GM18909 (cell line): ENCODE measurements around the gene PRXL2B.

Source experiments
- ATAC-seq: cut with Tn5 transposase; IDR thresholded peaks from one replicate; pipeline ENCODE4 v1.9.1; 2021; ENCODE audit warnings: mild to moderate bottlenecking; ENCODE audit not compliant: unreplicated experiment, poor library complexity

PRXL2B gene

DNA sequence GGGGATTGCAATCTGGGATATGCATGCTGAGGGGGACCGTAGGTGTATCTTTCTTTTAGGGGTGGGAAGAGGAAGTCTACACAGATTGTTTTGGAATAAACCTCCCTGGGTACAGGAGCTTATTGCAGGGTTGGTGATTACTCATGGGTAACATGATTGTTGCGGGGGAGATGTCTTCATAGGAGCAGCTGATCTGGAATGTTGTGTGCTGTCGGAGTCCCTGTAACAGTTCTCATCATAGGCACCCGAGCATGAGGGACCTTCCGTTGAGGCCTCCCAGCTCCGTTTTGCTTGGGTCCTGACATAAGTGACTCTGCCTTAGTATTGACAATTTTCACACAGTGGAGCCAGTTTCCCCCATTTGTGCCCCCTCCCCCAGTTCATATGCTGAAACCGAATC lies 4.2 kb upstream of the PRXL2B start:
- no peak for ATAC-seq

DNA sequence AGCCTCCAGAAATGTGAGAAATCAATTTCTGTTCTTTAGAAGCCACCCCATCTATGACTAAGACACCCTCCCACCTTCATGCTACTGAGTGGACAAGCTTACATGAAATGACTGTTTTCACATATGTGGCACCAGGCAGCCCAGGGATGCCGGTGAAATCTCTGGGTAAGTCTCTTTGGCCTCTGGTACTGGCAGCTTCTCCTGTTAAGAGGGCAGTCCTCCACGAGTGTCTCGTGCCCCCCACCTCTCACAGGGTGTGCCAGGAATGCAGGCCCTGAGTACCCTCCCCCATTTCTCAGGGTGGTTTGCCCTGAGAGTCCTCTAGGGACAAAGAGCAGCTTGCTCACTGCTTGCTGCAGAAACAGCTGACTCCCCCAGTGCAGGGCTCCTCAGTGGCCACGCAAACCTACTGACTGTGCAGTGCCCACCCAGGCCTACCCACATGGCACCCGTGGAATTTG lies 3.2 kb upstream of the PRXL2B start:
- ATAC-seq: no peak

DNA sequence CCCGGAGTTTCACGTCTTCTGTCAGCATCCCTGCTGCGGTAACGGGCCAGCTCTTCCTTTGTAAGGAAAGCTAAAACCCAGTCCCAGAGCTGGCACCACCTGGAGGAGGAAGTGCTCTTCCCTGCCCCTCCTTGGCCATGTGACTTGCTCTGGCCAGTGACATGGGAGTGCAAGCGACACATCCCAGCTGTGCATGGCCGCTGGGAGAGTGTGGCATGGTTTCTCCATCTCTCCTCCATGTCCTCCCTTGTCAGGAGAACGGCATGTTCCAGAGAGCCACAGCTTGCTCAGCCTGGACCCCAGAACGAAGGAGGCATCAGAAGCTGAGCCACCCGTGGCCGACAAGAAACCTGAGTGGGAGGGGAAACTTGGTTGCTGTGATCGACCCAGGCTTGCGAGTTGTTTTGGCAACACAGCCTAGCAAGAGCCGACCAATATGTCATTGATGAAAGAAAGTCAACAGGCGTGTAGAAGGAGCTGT lies 2.7 kb upstream of the PRXL2B start:
- no peak for ATAC-seq

DNA sequence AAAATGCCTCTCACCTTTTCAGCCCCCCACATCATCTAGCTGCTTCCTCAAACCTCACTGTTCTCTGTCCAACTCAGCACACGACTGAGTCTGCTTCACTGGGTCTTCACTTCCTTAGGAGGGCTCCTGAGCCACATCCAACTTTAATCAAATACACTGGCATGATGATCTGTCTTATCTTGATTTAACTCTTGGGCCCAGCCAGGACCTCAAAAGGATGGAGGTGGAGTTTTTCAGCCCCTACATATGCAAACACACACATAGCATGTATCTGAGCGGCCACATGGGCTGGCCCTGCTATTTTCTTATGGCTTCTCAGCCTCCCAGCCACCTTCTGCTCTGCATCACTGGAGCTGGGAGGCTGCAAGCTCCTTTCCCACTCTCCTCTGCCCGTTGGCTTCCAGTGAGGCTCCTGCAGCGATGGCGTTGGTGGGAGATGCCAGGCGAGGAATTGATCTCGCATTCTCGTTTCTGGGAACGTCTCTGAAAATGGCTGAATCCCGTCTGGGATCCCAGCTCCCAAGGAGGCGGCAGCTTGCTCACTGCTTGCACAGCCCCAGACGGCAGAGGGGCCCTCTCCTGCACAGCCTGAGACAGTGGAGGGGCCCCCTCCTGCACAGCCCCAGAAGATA lies 1.8 kb upstream of the PRXL2B start:
- no peak for ATAC-seq

DNA sequence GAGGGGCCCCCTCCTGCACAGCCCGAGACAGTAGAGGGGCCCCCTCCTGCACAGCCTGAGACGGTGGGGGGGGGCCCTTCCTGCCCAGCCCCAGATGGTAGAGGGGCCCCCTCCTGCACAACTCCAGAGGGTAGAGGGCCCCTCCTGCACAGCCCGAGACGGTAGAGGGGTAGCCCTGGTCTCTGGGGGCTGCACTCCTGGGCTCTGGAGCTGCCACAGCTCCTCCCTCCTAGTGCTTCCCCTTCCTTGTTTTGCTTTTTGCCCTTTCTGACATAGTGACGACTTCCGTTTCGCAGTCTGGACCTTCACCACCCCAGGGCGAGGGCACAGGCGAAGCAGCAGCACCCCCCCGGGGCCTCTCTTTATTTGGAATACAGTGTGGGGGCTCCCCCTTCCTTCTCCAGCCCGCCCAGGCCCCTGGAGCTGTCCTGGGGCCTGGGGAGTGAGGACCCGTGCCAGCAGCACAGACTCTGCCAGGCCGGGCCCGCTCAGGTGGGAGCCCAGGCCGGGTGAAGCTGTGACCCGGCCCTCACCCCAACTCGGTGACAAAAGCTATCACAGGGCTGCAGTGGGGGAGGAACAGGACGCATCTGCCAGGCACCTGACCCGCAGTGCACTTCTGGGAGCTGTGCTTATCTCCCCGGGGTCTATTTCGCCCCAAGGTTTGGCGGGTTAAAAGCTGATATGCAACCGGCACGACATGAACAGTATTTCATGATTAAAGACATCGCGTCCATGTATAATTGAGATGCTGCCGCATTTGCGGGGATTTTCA lies 1.1 kb upstream of the PRXL2B start:
- ATAC-seq: peak; percentile 42

DNA sequence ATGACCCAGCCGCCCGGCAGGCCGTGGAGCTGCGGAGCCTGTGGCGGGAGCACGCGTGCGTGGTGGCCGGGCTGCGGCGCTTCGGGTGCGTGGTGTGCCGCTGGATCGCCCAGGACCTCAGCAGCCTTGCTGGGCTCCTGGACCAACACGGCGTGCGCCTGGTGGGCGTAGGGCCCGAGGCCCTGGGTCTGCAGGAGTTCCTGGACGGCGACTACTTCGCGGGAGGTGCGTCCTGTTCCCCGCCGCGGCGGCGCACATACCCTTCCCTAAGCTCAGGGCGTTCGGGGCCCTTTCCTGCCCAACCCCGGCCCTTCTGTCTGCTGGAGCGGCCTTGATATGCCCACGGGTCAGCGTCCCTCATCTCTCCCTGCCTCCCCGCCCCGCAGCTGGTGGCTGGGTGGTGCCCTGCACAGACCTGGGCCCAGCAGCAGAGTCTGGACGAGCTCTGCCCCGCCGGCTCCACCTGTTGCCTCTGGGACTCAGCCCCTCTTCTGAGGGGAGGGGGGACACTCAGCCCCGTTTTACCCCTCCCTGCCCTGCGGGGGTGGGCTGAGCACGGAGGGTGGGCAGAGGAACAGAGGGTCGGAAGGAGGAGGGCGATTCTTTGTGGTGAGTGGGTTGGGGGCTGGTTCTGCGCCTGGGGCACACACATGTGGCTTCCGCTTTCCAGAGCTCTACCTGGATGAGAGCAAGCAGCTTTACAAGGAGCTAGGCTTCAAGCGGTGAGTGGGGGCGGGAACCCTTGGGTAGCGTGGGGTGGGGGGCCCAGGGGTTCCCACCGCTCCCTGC lies 688 bp downstream of the PRXL2B start:
- ATAC-seq: peak; percentile 1

DNA sequence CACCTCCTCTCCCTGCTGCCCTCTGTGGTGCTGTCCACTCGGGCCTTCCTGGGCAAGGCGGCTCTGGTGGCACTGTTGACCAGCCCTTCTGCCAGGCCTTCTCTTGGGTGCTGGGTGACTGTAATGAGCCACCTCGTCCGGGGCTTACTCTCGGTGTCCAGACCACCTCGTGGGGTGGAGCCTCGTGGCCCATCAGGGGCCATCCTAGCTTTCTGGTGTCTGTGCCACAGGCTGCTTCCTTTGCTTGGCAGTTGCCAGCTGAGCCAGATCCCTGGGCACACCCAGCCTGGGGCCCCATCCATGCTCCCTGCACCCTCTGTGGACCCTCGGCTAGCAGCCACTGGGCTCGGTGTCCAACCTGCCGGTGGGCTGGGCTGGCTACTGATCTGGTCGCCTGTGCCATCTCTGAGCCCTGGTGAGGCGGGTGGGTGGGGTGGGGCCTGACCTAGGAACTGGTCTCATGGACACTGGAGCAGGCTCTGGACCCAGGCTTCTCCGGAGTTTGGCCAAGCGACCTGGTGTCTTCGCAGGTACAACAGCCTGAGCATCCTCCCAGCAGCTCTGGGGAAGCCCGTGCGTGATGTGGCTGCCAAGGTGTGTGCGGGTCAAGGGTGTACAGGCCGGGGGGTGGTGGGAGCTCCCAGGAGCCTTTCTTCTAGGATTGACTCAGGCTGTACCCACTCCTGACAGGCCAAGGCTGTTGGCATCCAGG lies 1.4 kb downstream of the PRXL2B start:
- no peak for ATAC-seq

DNA sequence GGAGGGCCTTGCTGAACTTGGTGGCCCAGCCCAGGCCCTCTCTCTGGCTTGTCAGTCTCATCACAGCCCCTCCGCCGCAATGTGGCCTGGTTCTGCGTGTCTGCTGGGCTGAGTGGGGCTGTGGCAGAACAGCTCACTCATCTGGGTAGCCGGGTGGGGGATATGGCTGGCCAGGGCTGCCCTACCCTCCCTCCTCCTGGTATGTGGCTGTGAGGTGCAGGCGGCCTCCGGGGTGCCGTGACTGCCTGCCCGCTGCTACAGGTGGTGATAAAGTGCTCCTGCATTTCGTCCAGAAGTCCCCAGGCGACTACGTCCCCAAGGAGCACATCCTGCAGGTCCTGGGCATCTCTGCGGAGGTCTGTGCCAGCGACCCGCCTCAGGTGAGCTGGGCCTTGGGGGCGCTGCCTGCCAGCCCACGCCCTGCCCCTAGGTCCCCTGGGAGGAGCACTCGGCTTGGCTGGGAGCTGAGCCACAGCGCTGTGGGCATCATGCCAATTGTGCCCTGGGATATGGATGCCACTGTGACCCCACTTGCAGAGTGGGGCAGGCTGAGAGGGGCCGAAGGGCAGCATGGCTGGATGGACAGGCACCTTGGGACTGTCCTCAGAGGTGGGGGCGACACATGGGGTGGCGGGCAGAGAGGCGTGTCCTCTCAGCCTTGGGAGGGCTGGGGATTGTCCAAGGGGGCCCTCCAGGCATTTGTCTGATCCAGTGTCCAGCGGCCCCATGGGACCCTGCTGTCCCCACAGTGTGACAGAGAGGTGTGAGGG lies 2.3 kb downstream of the PRXL2B start:
- ATAC-seq: no peak

DNA sequence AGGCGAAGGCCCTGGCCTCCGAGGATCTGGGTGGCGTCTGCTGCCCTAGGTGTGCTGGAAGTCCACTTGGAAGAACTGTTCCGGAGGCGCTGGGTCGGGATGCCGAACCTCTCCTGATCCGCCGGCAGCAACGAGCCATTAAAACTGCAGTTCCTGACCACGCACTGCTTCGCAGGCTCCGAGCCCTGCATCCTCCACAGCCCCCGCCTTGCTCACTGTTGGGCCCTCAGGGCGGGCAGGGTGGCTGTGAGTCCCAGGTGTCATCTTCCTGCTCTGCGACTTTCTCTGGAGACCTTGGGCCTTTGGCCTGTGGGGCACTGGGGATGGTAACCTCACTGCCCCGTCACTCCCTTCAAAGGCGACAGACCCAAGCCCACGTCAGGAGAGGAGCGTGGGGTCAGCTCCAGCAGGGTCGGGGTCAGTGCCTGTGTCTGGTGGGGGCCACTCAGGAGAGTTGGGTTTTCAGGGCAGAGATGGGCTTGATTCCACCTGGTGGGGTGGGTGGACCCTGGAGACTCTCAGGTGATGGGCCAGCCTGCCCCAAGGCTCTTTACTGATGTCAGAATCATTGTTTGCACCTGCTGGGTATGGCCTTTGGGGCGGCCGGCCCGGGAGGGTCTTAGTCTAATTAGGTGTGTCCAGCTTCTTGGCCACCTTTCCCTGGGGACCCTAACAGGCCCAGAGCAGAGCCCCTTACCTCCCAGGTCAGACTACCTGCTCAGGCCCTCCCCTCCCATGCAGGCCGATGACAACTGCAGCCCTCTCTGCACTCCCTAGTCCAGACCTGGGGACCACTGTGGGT lies 3.1 kb downstream of the PRXL2B start:
- ATAC-seq: no peak

DNA sequence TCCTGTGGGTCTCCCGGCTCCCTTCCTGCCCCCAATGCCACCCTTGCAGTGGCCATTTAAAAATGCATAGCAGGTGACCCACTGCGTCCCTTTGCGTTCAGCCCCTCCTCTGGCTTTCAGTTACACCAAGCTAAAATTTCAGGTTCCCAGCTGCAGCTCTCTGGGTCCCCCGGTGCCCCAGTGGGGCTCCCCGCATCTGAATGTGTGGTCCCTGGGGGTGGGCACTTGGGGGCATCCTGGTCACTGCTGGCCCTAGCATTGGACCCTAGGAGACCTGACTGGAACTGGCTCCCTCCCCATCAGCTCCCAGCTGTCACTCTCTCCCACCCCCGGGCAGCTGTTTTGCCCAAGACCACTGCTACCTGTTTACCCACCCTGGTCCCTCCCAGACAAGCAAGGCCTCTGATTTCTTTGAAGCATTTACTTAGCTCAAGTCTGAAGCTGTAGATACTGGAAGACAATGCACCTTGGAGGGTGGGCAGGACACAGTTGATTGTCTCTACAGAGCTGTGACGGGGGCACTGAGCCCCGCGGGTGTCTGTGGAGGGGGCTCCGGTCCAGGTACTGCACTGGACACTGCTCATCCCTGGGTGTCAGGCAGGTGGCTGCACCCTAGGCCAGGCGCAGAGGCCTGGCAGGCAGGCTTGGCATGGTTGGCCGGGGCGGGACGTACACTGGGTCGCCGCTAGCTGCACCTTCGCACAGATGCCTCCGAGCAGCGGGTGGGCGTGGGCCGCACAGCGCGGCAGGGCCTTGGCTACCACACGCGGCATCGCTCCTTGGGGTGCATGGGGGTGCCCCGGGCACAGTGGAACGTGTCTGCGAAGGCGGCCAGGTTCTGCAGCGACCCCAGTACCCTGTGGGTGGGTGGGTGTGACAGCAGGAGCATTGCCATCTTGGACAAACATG lies 3.9 kb downstream of the PRXL2B start:
- ATAC-seq: no peak

DNA sequence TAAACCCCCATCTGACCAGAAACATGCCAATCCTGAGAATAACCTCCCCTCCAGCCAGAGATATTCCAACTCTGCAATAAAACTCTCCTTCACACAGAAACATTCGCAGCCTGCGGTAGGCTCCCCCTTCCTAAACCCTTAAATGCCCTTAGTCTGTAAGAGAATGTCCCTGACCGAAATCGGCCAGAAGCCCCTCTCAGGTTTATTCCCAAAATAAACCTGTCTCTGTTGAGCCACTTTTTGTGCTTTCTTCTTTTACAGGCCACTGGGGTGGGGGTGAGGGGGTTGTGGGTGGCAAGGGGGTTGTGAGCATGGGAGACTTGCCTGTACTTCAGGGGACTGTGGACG lies 4.6 kb downstream of the PRXL2B start:
- no peak for ATAC-seq

DNA sequence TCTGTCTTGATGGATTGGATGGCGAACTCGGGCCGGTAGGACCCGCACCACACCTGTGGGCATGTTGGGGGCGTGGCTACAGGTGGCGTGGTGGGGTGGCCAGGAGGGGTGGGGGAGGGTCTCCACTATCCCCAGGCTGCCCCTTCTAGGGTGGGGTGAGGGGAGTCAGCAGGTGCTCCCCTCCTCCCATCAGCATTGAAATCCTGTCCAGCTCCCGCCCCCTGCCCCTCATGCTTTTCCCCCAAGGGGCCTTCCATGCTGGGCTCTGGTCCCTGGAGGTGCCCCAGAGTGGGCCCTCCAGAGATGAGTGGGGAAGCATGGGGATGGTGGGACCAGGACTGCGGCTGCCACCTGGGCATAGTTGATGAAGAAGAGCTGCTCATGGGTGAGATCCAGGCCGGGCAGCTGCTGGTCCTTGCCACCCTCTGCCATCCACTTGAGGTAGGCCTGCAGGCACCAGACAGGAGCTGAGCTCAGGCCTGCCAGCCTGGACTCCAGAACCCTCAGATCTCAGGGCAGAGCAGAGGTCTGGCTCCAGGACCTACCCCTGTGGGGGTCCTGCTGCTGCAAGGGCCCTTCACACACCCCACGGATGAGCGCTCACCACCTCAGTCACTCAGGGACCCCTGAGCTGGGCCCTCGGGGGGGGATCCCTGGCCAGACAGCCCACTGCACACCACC lies 5.1 kb downstream of the PRXL2B start:
- no peak for ATAC-seq

DNA sequence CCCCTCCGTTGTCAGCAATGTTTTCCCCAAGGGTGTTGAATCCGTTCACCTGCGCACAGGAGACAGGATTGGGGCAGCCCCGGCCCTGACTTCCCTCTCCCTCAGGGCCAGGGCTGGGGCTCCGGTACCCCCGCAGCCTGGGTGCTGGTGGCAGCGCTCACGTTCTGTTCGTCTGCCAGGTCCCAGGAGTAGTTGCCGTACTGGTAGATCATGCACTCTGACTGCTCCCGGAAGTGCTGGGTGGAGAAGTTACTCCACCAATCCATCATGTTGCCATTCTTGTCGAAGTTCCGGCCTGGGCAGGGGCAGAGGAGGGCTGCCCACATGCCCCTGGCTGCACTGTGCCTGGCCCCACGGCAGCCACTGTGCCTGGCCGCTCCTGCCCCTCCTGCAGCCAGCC lies 6.1 kb downstream of the PRXL2B start:
- ATAC-seq: no peak

DNA sequence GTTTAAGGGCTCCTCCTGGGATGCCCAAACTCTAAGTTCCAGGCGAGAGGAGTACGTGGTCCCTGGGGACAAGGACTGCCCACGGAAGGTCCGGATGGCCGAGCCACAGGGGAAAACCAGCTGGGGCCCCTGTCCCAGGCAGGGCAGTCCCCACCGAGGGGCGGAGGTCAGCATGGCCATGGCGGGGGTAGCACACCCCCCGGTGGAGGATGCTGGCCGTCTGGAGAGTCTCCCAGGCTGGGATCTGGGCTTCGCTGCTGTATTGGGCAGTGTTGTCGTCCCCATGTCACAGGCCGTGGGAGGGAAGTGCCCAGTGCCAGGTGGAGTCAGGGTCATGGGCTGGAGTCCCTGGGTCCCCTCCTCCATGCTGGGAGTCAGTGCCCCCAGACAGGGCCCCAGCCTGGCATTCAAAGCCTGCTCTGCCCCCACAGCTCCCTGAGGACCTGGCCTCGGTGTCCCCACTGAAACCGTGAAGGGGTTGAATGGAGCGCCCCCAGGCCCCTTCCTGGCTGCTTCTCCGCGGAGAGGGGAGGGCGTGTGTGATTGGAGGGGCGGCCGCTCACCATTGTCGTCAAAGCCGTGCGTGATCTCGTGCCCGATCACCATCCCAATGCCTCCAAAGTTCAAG lies 6.8 kb downstream of the PRXL2B start:
- ATAC-seq: no peak

DNA sequence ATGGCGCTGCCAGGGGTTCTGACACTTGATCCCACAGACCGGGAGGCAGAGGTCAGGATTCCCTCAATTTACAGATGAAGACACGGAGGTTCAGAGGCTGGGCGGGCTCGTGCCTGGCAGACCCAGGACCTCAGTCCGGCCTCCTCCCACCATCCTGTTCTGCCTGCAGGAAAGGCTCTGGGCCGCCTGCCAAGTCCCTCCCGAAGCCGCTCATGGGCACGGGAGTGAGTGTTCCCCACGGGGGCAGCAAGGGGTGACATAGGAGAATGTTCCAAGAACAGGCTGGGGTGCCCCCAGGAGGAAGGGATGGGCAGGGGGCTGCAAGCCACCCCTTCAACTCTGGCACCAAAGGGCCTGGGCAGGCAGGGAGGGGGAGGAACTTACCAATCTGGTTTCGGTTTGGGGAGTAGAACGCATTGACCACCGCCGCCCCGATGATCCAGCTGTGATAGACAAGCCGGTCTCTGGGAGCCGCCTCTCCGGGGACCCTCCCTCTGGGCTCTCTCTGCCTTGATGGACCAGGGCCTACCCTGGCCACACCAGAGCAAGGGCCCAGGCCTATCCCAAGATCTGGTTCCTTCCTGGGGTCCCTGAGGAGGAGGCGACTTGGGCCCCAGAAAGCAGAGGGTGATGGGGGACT lies 7.5 kb downstream of the PRXL2B start:
- ATAC-seq: no peak

DNA sequence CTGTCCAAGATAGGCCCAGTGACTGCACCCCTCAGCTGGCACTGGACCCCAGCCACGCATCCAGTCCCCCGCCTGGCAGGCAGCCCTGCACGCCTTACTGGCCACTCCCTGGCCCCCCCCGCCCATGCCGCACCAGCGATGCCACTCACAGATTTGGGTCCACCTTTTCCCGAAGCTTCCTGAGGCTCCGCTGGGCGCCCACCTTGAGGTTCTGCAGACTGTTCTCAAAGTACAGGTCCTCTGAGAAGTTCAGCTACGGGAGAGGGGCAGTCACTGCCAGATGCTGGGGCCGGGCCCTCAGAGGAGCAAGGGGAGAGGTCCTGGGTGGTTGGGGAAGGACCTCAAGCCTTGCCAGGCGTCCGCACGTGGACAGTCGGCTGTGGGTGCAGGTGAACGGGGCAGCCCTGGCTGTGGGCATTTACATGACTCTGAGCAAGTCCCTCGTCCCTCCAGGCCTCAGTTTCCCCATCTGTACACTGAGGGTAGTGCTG lies 8.1 kb downstream of the PRXL2B start:
- no peak for ATAC-seq
